Left kidney (tissue), 1 donor: ENCODE results near the gene IFNE. TPM values are rescaled to one million over a fixed set of nuclear protein-coding genes. Genes with fewer than 3 reads are reported as not detected.

Experiments
- polyA plus RNA-seq: library from polyadenylated mRNA; unstranded; fragments of 120-200 nt; gene quantifications from one replicate; pipeline ENCODE4 v1.2.1, GENCODE V29; 2013; ENCODE audit not compliant: insufficient read length

Gene IFNE
- polyA plus RNA-seq, 1 donor = 0.15 TPM

Other genes with a start within 250 kb of the IFNE start
- gene IFNA14, start 242.3 kb downstream of the IFNE start, polyA plus RNA-seq = not detected
- gene IFNA5, start 177.0 kb downstream of the IFNE start, polyA plus RNA-seq = not detected
- 53.7 TPM for gene KLHL9, start 146.9 kb downstream of the IFNE start, polyA plus RNA-seq
- not detected for gene IFNA6, start 131.4 kb downstream of the IFNE start, polyA plus RNA-seq
- not detected for gene IFNA13, start 114.3 kb downstream of the IFNE start, polyA plus RNA-seq
- gene IFNA2, start 96.9 kb downstream of the IFNE start, polyA plus RNA-seq = not detected
- not detected for gene IFNA8, start 73.2 kb downstream of the IFNE start, polyA plus RNA-seq
- gene IFNA1, start 41.9 kb downstream of the IFNE start, polyA plus RNA-seq = not detected